Upper lobe of left lung (tissue), 4 donors: ENCODE results near the gene KIF25.

Source experiments
- POLR2A ChIP-seq, 4 donors: fragments of 450-650 bp; IDR thresholded peaks; one replicate each; pipeline ENCODE4 v1.5.1; 2016 to 2017; ENCODE audit warnings: antibody characterized with exemption in 4 of 4, mild to moderate bottlenecking in 2 of 4
- POLR2AphosphoS5 ChIP-seq, 2 donors: sonication (generic); formaldehyde crosslinking; IDR thresholded peaks; one replicate each; pipeline ENCODE4 v1.5.1; 2017; ENCODE audit warnings: antibody characterized with exemption in 2 of 2
- TF ChIP-seq, protein P1 (sequence below), 6 experiments: fragments of 450-650 bp in 4 of 6; fragments of 200-600 bp in 2 of 6; sonication (generic) in 2 of 6; IDR thresholded peaks; one replicate each; pipeline ENCODE4 v1.5.1; 2016 to 2019; ENCODE audit warnings: antibody characterized with exemption in 6 of 6

- TF ChIP-seq POLR2A (IDR thresholded peaks at IDR 0.05) (no peak), POLR2AphosphoS5 (IDR thresholded peaks at IDR 0.05) (no peak)
- TF ChIP-seq, protein P1, sequence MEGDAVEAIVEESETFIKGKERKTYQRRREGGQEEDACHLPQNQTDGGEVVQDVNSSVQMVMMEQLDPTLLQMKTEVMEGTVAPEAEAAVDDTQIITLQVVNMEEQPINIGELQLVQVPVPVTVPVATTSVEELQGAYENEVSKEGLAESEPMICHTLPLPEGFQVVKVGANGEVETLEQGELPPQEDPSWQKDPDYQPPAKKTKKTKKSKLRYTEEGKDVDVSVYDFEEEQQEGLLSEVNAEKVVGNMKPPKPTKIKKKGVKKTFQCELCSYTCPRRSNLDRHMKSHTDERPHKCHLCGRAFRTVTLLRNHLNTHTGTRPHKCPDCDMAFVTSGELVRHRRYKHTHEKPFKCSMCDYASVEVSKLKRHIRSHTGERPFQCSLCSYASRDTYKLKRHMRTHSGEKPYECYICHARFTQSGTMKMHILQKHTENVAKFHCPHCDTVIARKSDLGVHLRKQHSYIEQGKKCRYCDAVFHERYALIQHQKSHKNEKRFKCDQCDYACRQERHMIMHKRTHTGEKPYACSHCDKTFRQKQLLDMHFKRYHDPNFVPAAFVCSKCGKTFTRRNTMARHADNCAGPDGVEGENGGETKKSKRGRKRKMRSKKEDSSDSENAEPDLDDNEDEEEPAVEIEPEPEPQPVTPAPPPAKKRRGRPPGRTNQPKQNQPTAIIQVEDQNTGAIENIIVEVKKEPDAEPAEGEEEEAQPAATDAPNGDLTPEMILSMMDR (IDR thresholded peaks at IDR 0.05) = no peak
These were observed 78.3 kb downstream of the KIF25 start for GRCh38 chr6:168075787-168076202.
